Endothelial cell (in vitro differentiated cells): ENCODE results near the gene ZNF22. TPM values are rescaled to one million over a fixed set of nuclear protein-coding genes. Genes with fewer than 3 reads are reported as not detected.

Experiments
- DNase-seq: peaks from one replicate; pipeline ENCODE4 v3.0.0; 2021; ENCODE audit warnings: low spot score
- H3K27ac Mint-ChIP-seq: one replicate; pipeline ENCODE4 v1.8.0; 2021; ENCODE audit warnings: mixed read lengths, inconsistent platforms; ENCODE audit not compliant: unreplicated experiment
- H3K27me3 Mint-ChIP-seq: one replicate; pipeline ENCODE4 v1.8.0; 2021; ENCODE audit warnings: mild to moderate bottlenecking, moderate library complexity, mixed read lengths, inconsistent platforms; ENCODE audit not compliant: unreplicated experiment
- H3K36me3 Mint-ChIP-seq: one replicate; pipeline ENCODE4 v1.8.0; 2021; ENCODE audit warnings: mild to moderate bottlenecking, low read depth, mixed read lengths, inconsistent platforms; ENCODE audit not compliant: unreplicated experiment
- H3K4me1 Mint-ChIP-seq: one replicate; pipeline ENCODE4 v1.8.0; 2021; ENCODE audit warnings: mild to moderate bottlenecking, mixed read lengths, inconsistent platforms; ENCODE audit not compliant: unreplicated experiment
- H3K4me3 Mint-ChIP-seq: one replicate; pipeline ENCODE4 v1.8.0; 2021; ENCODE audit warnings: mild to moderate bottlenecking, mixed read lengths, inconsistent platforms; ENCODE audit not compliant: unreplicated experiment
- H3K9me3 Mint-ChIP-seq: one replicate; pipeline ENCODE4 v1.8.0; 2021; ENCODE audit warnings: mixed read lengths, inconsistent platforms; ENCODE audit not compliant: unreplicated experiment
- CTCF ChIP-seq: fragments of 200-600 bp; sonication (generic); IDR thresholded peaks from one replicate; pipeline ENCODE4 v1.5.0; 2021; ENCODE audit warnings: antibody characterized with exemption; ENCODE audit not compliant: unreplicated experiment
- total RNA-seq: library from RNA; stranded (reverse); fragmentation: NEBNext Ultra II Directional; extraction: Animal tissue kit (Norgen Biotek cat#: 25700); gene quantifications from one replicate; pipeline ENCODE4 v1.2.1, GENCODE V29; 2021; ENCODE audit not compliant: unreplicated experiment

The ZNF22 gene
- total RNA-seq, 1 donor from 2014 or later, result 39.2 TPM

- TF ChIP-seq CTCF, result no peak
- peak overlapping the region; percentile 74 for H3K27ac Mint-ChIP-seq
- no peak overlapping the region for H3K4me3 Mint-ChIP-seq
- H3K4me1 Mint-ChIP-seq, result peaks cover 57% of the 10 kb centered on the region
- H3K36me3 Mint-ChIP-seq, result no peaks in the 10 kb centered on the region
- no peak for DNase-seq
- H3K9me3 Mint-ChIP-seq, result no peaks in the 10 kb centered on the region
- H3K27me3 Mint-ChIP-seq, result peaks cover 19% of the 10 kb centered on the region
These were observed 19.3 kb upstream of the ZNF22 start for GRCh38 chr10:44981172-44982113.

- peaks cover 17% of the 10 kb centered on the region for H3K27me3 Mint-ChIP-seq
- no peak for DNase-seq
- no peak overlapping the region for H3K27ac Mint-ChIP-seq
- H3K36me3 Mint-ChIP-seq, result no peaks in the 10 kb centered on the region
- no peak overlapping the region for H3K4me3 Mint-ChIP-seq
- H3K9me3 Mint-ChIP-seq, result no peaks in the 10 kb centered on the region
- no peak for TF ChIP-seq CTCF
- H3K4me1 Mint-ChIP-seq, result peaks cover 53% of the 10 kb centered on the region
These were observed 18.6 kb upstream of the ZNF22 start for GRCh38 chr10:44982114-44982460.

GRCh38 chr10:44982496-44982895 lies 18.2 kb upstream of the ZNF22 start:
- Mint-ChIP-seq H3K4me1 (peaks cover 51% of the 10 kb centered on the region), H3K27ac (no peak overlapping the region), H3K36me3 (no peaks in the 10 kb centered on the region), H3K27me3 (peaks cover 16% of the 10 kb centered on the region), H3K9me3 (no peaks in the 10 kb centered on the region), H3K4me3 (no peak overlapping the region)
- no peak for DNase-seq
- TF ChIP-seq CTCF, result no peak

GRCh38 chr10:44983066-44983894 lies 17.4 kb upstream of the ZNF22 start:
- no peak for TF ChIP-seq CTCF
- Mint-ChIP-seq H3K4me1 (peaks cover 51% of the 10 kb centered on the region), H3K36me3 (no peaks in the 10 kb centered on the region), H3K4me3 (no peak overlapping the region), H3K9me3 (no peaks in the 10 kb centered on the region), H3K27ac (no peak overlapping the region), H3K27me3 (peaks cover 16% of the 10 kb centered on the region)
- no peak for DNase-seq

- Mint-ChIP-seq H3K9me3 (no peaks in the 10 kb centered on the region), H3K36me3 (no peaks in the 10 kb centered on the region), H3K4me1 (peaks cover 51% of the 10 kb centered on the region), H3K27ac (no peak overlapping the region), H3K27me3 (peaks cover 16% of the 10 kb centered on the region), H3K4me3 (no peak overlapping the region)
- TF ChIP-seq CTCF, result no peak
- no peak for DNase-seq
These were observed 16.8 kb upstream of the ZNF22 start for GRCh38 chr10:44983895-44984278.
